GM18511 (cell line): ENCODE data around the gene TCEAL1.

Source experiments
- ATAC-seq: cut with Tn5 transposase; IDR thresholded peaks from one replicate; pipeline ENCODE4 v1.9.1; 2021; ENCODE audit warnings: mild to moderate bottlenecking, moderate library complexity; ENCODE audit not compliant: unreplicated experiment

The TCEAL1 gene

GRCh38 chrX:103678199-103678993 lies 49.6 kb downstream of the TCEAL1 start:
- no peak for ATAC-seq
